Mesenchymal stem cell (in vitro differentiated cells and primary cell): Measurements from ENCODE around the gene SPATS2.
A peak's percentile ranks its signal among the peaks of the same experiment; 100 is the strongest.

Experiments used
- DNase-seq: peaks from one replicate; pipeline ENCODE4 v3.0.0-alpha.2; 2013
- H2AFZ ChIP-seq: one replicate; pipeline ENCODE4 v1.6.1; 2013; ENCODE audit warnings: low read depth, mild to moderate bottlenecking, control low read depth, inconsistent platforms, low read length, moderate library complexity
- H2AK5ac ChIP-seq: 2 replicates; pipeline ENCODE4 v1.6.1; 2013; ENCODE audit warnings: low read length, moderate library complexity, mild to moderate bottlenecking, inconsistent platforms; ENCODE audit not compliant: severe bottlenecking
- H2BK120ac ChIP-seq: one replicate; pipeline ENCODE4 v1.6.1; 2013; ENCODE audit warnings: low read depth, mild to moderate bottlenecking, inconsistent platforms, low read length, moderate library complexity
- H2BK12ac ChIP-seq, 2 experiments: one replicate each; pipeline ENCODE4 v1.6.1; 2013; ENCODE audit warnings: inconsistent platforms in 2 of 2, low read length in 2 of 2, mild to moderate bottlenecking in 2 of 2, moderate library complexity in 2 of 2, control low read depth in 1 of 2
- H2BK15ac ChIP-seq: one replicate; pipeline ENCODE4 v1.6.1; 2013; ENCODE audit warnings: mild to moderate bottlenecking, low read depth, inconsistent platforms; ENCODE audit not compliant: poor library complexity, severe bottlenecking
- H2BK5ac ChIP-seq: 2 replicates; pipeline ENCODE4 v1.6.1; 2013; ENCODE audit warnings: low read depth, mild to moderate bottlenecking, low read length, control low read depth, inconsistent platforms; ENCODE audit not compliant: poor library complexity, severe bottlenecking
- H3K14ac ChIP-seq, 2 experiments: one replicate each; pipeline ENCODE4 v1.6.1; 2013; ENCODE audit warnings: inconsistent platforms in 2 of 2, low read length in 2 of 2, control low read depth in 1 of 2, mild to moderate bottlenecking in 1 of 2, moderate library complexity in 1 of 2
- H3K18ac ChIP-seq, 2 experiments: one replicate each; pipeline ENCODE4 v1.6.1; 2013; ENCODE audit warnings: inconsistent platforms in 2 of 2, low read length in 2 of 2, control low read depth in 1 of 2, low read depth in 1 of 2, mild to moderate bottlenecking in 1 of 2
- H3K23ac ChIP-seq, 2 experiments: one replicate each; pipeline ENCODE4 v1.6.1; 2013; ENCODE audit warnings: inconsistent platforms in 2 of 2, low read length in 2 of 2, mild to moderate bottlenecking in 2 of 2, moderate library complexity in 2 of 2, control low read depth in 1 of 2
- H3K27ac ChIP-seq: 2 replicates; pipeline ENCODE4 v1.5.1; 2013; ENCODE audit warnings: mild to moderate bottlenecking, moderate library complexity, low read length, control low read depth, inconsistent platforms; ENCODE audit not compliant: poor library complexity, severe bottlenecking
- H3K27me3 ChIP-seq, 2 experiments: 2 replicates each; pipeline versions ENCODE4 v1.6.1 to v1.7.0; 2013; ENCODE audit warnings: low read length in 2 of 2, mild to moderate bottlenecking in 2 of 2, moderate library complexity in 2 of 2, control low read depth in 1 of 2, inconsistent platforms in 1 of 2; ENCODE audit not compliant: control insufficient read depth in 1 of 2, insufficient read depth in 1 of 2
- H3K36me3 ChIP-seq, 2 experiments: 2 replicates each; pipeline versions ENCODE4 v1.6.1 to v1.7.0; 2013; ENCODE audit warnings: low read length in 2 of 2, control low read depth in 1 of 2, inconsistent platforms in 1 of 2, low read depth in 1 of 2, mild to moderate bottlenecking in 1 of 2; ENCODE audit not compliant: insufficient read depth in 2 of 2, control insufficient read depth in 1 of 2
- H3K4ac ChIP-seq, 2 experiments: one replicate each; pipeline ENCODE4 v1.6.1; 2013; ENCODE audit warnings: inconsistent platforms in 2 of 2, low read length in 2 of 2, mild to moderate bottlenecking in 2 of 2, moderate library complexity in 2 of 2, control low read depth in 1 of 2, low read depth in 1 of 2
- H3K4me1 ChIP-seq: 2 replicates; pipeline ENCODE4 v1.6.1; 2013; ENCODE audit warnings: low read depth, low read length, control low read depth; ENCODE audit not compliant: control insufficient read depth, insufficient read depth
- H3K4me2 ChIP-seq: 2 replicates; pipeline ENCODE4 v1.6.1; 2013; ENCODE audit warnings: low read length, mild to moderate bottlenecking, inconsistent platforms; ENCODE audit not compliant: poor library complexity, severe bottlenecking
- H3K4me3 ChIP-seq, 2 experiments: 2 replicates each; pipeline versions ENCODE4 v1.5.1 to v1.7.0; 2013; ENCODE audit warnings: low read length in 2 of 2, mild to moderate bottlenecking in 2 of 2, control low read depth in 1 of 2, low read depth in 1 of 2; ENCODE audit not compliant: insufficient read depth in 1 of 2
- H3K79me1 ChIP-seq: replicated peaks from 2 replicates; pipeline ENCODE4 v1.6.1; 2013; ENCODE audit warnings: mild to moderate bottlenecking, control low read depth, low read length, inconsistent platforms; ENCODE audit not compliant: poor library complexity, severe bottlenecking
- H3K9ac ChIP-seq: 2 replicates; pipeline ENCODE4 v1.7.0; 2013; ENCODE audit warnings: mild to moderate bottlenecking, low read length, moderate library complexity
- H3K9me3 ChIP-seq: 2 replicates; pipeline ENCODE4 v1.7.0; 2013; ENCODE audit warnings: mild to moderate bottlenecking, low read length; ENCODE audit not compliant: control insufficient read depth
- H4K8ac ChIP-seq: one replicate; pipeline ENCODE4 v1.6.1; 2013; ENCODE audit warnings: inconsistent platforms, mild to moderate bottlenecking, low read length, moderate library complexity
- H4K91ac ChIP-seq: one replicate; pipeline ENCODE4 v1.6.1; 2013; ENCODE audit warnings: mild to moderate bottlenecking, low read length, inconsistent platforms
- WGBS: methylation state at CpG from one replicate; pipeline ENCODE4 v1.1.7; 2013; ENCODE audit warnings: mixed read lengths; 5-methylcytosine and 5-hydroxymethylcytosine counted together

Gene SPATS2

GRCh38 chr12:49540229-49541139, 173.2 kb downstream of the SPATS2 start:
- peaks cover 27% of the 10 kb centered on the region for H3K4me1 ChIP-seq
- H3K9me3 ChIP-seq, result no peaks in the 10 kb centered on the region
- H3K36me3 ChIP-seq, result no peaks in the 10 kb centered on the region
- H3K4me3 ChIP-seq, result no peak overlapping the region
- H3K4ac ChIP-seq, result no peak overlapping the region
- H2BK15ac ChIP-seq, result no peak overlapping the region
- no peak overlapping the region for H2BK12ac ChIP-seq
- H2BK120ac ChIP-seq, result no peak overlapping the region
- H2BK5ac ChIP-seq, result no peak overlapping the region
- no peak overlapping the region for H2AK5ac ChIP-seq
- peaks cover 59 to 82% of the 10 kb centered on the region in 2 experiments for H3K27me3 ChIP-seq
- H3K14ac ChIP-seq, result no peak overlapping the region
- H2AFZ ChIP-seq, result no peak overlapping the region
- H3K79me1 ChIP-seq, result no peaks in the 10 kb centered on the region
- H3K23ac ChIP-seq, result no peak overlapping the region
- H3K27ac ChIP-seq, result no peak overlapping the region
- H3K4me2 ChIP-seq, result no peak overlapping the region
- H4K91ac ChIP-seq, result no peak overlapping the region
- no peak for DNase-seq
- no peak overlapping the region for H3K18ac ChIP-seq
- H4K8ac ChIP-seq, result no peak overlapping the region
- H3K9ac ChIP-seq, result no peak overlapping the region
- 55% methylated on average over 20 of the region's 21 CpGs for WGBS

DNA sequence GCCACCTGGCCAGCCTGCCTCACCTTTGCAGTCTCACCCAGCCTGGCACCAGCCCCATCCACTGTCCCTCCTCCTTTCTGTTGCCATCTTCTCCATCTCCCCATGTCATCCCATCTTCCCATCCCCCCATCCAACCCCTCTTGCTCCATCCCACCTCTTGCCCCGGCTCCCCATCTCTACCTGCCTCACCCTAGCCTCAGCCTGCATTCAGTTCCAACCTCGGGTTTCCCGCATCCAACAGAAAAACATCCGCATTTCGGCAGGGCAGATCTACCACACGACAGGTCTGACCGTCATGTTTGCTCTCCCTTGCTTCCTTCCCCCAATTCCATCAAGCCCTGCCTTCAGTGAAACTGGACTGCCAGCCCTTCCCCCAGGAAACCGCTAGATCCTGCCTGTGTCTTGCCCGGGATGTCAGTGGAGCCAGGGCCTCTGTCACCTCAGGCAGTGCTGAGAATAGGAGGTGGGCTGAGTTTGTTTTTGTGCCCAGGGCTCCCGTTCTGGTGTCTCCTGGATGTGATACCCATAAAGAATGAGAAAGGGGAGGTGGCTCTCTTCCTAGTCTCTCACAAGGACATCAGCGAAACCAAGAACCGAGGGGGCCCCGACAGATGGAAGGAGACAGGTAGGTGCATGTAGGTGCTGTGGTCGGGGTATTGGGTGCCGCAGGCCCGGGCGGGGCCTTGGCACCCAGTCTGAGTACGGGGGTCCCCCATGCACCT, 174.0 kb downstream of the SPATS2 start:
- Histone ChIP-seq H3K4me2 (no peak overlapping the region), H2BK5ac (no peak overlapping the region), H3K79me1 (no peaks in the 10 kb centered on the region), H2AK5ac (no peak overlapping the region), H4K8ac (no peak overlapping the region), H4K91ac (no peak overlapping the region), H3K4me3 (no peak overlapping the region), H3K27me3 (peaks cover 67 to 88% of the 10 kb centered on the region in 2 experiments), H2BK120ac (no peak overlapping the region), H3K36me3 (no peaks in the 10 kb centered on the region), H3K18ac (no peak overlapping the region), H3K23ac (no peak overlapping the region), H3K9me3 (no peaks in the 10 kb centered on the region), H3K14ac (no peak overlapping the region), H2BK12ac (no peak overlapping the region), H2BK15ac (peak overlapping the region; percentile 29), H3K4me1 (peaks cover 22% of the 10 kb centered on the region), H2AFZ (no peak overlapping the region), H3K27ac (no peak overlapping the region), H3K9ac (no peak overlapping the region), H3K4ac (no peak overlapping the region)
- 80% methylated on average over 18 of the region's 18 CpGs for WGBS
- no peak for DNase-seq

DNA sequence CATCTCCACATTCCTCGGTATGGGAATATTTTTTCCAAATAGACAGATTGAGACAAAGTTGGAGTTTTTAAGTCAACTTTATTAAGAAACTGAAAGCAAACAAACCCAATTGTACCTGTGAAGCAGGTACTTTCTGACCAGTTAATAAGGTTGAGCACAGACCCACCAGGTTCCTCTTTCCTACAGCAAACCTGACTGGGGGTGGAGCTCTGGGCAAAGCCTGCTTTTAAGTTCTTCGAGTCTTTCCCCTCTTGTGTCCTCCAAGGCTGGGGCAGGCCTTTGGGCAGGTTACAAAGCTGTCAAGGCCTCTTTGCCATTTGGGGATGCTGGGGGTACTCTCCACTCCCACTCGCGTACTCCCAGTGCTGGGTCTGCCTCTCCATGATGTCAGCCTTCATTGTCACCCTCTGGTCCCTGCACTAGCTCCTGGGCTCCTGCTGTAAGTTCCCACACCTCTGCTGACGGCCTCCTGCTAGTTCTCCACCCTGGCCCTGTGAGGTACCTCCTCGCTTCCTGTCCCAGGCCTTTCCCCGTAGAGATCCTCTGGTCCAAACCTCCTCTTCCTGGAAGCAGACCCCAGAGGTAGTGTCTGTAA, 174.7 kb downstream of the SPATS2 start:
- Histone ChIP-seq H3K4me1 (peaks cover 21% of the 10 kb centered on the region), H3K23ac (no peak overlapping the region), H2BK5ac (no peak overlapping the region), H4K91ac (no peak overlapping the region), H3K36me3 (no peaks in the 10 kb centered on the region), H3K27me3 (peaks cover 74 to 87% of the 10 kb centered on the region in 2 experiments), H2AK5ac (no peak overlapping the region), H2BK15ac (no peak overlapping the region), H3K9me3 (no peaks in the 10 kb centered on the region), H2BK120ac (no peak overlapping the region), H4K8ac (no peak overlapping the region), H3K14ac (no peak overlapping the region), H3K79me1 (no peaks in the 10 kb centered on the region), H2BK12ac (no peak overlapping the region), H3K27ac (no peak overlapping the region), H2AFZ (no peak overlapping the region), H3K18ac (no peak overlapping the region), H3K4me3 (no peak overlapping the region), H3K4me2 (no peak overlapping the region), H3K9ac (no peak overlapping the region), H3K4ac (no peak overlapping the region)
- WGBS, result 81% methylated on average over 6 of the region's 7 CpGs
- DNase-seq, result no peak

DNA sequence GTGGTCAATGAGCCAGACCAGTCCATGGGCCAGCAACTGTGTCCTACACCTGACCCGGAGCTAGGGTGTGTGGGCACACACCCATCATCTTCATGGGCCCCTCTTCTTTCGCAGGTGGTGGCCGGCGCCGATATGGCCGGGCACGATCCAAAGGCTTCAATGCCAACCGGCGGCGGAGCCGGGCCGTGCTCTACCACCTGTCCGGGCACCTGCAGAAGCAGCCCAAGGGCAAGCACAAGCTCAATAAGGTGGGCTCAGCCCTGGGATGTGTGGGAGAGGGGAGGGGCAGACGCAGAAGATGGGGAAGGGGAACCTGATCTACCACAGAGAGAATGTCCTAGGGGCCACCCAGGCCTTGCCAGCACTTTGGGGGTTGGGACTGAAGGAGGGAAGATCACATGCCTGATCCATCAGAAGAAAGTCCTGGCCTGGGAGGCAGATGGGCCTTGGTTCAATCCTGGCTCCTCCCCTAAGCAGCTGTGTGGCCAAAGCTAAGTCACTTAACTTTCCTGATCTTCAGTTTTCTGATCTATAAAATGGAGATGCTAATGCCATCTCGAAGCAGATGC, 175.4 kb downstream of the SPATS2 start:
- H3K4me2 ChIP-seq, result no peak overlapping the region
- no peak overlapping the region for H3K4me3 ChIP-seq
- H2BK5ac ChIP-seq, result no peak overlapping the region
- peaks cover 76 to 87% of the 10 kb centered on the region in 2 experiments for H3K27me3 ChIP-seq
- no peak overlapping the region for H3K9ac ChIP-seq
- no peak overlapping the region for H3K27ac ChIP-seq
- H2AK5ac ChIP-seq, result no peak overlapping the region
- no peak overlapping the region for H2BK120ac ChIP-seq
- no peaks in the 10 kb centered on the region for H3K36me3 ChIP-seq
- H3K9me3 ChIP-seq, result no peaks in the 10 kb centered on the region
- DNase-seq, result no peak
- H2AFZ ChIP-seq, result no peak overlapping the region
- no peak overlapping the region for H3K14ac ChIP-seq
- H2BK12ac ChIP-seq, result no peak overlapping the region
- no peak overlapping the region for H2BK15ac ChIP-seq
- no peaks in the 10 kb centered on the region for H3K79me1 ChIP-seq
- no peak overlapping the region for H3K23ac ChIP-seq
- no peak overlapping the region for H3K4ac ChIP-seq
- H4K8ac ChIP-seq, result no peak overlapping the region
- 96% methylated on average over 15 of the region's 15 CpGs for WGBS
- peaks cover 17% of the 10 kb centered on the region for H3K4me1 ChIP-seq
- no peak overlapping the region for H3K18ac ChIP-seq
- H4K91ac ChIP-seq, result no peak overlapping the region
